VCaP (cell line): ENCODE measurements around the gene COG2.

Source experiments
- H3K27ac ChIP-seq: fragments of 450-650 bp; 2 replicates; pipeline ENCODE4 v1.5.1; 2017
- CTCF ChIP-seq: fragments of 450-650 bp; conservative IDR thresholded peaks from 2 replicates; pipeline ENCODE4 v1.5.1; 2017; ENCODE audit warnings: mild to moderate bottlenecking, moderate library complexity

Gene COG2, protein sequence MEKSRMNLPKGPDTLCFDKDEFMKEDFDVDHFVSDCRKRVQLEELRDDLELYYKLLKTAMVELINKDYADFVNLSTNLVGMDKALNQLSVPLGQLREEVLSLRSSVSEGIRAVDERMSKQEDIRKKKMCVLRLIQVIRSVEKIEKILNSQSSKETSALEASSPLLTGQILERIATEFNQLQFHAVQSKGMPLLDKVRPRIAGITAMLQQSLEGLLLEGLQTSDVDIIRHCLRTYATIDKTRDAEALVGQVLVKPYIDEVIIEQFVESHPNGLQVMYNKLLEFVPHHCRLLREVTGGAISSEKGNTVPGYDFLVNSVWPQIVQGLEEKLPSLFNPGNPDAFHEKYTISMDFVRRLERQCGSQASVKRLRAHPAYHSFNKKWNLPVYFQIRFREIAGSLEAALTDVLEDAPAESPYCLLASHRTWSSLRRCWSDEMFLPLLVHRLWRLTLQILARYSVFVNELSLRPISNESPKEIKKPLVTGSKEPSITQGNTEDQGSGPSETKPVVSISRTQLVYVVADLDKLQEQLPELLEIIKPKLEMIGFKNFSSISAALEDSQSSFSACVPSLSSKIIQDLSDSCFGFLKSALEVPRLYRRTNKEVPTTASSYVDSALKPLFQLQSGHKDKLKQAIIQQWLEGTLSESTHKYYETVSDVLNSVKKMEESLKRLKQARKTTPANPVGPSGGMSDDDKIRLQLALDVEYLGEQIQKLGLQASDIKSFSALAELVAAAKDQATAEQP

GRCh38 chr1:230642263-230642959 is at the start of gene COG2:
COG2 (plus strand) TSS chr1:230642481; CDS start chr1:230642607, 126 bp downstream.
- H3K27ac ChIP-seq = peak within 1 kb of the TSS; percentile 81
- TF ChIP-seq CTCF = peak; percentile 99

GRCh38 chr1:230592848-230593414 is 49.4 kb upstream of the COG2 start:
- TF ChIP-seq CTCF = no peak
- no peak overlapping the region for H3K27ac ChIP-seq

- no peak overlapping the region for H3K27ac ChIP-seq
- no peak for TF ChIP-seq CTCF
These were observed 48.0 kb upstream of the COG2 start for GRCh38 chr1:230594214-230594773.

GRCh38 chr1:230595181-230595580 is 47.1 kb upstream of the COG2 start:
- H3K27ac ChIP-seq = no peak overlapping the region
- TF ChIP-seq CTCF = no peak

GRCh38 chr1:230596306-230596705 is 46.0 kb upstream of the COG2 start:
- H3K27ac ChIP-seq = no peak overlapping the region
- TF ChIP-seq CTCF = no peak

DNA sequence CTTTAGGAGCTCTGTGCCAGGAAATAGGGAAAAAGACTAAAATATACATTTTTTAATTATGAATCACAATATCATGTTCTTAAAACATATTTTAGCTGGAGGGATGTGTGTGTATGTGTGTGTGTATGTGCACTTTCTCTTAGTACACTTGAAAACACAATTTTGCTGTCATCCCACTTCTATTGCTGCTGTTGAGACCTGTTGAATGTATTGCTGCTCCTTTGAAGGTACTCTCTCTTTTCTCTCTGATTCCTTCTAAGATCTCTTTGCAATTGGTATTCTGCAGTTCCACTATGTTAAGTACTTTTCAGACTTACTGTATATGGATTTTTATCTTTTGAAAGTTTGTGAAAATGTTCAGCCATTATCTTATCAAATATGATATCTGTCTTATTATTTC is 43.5 kb upstream of the COG2 start:
- no peak for TF ChIP-seq CTCF
- H3K27ac ChIP-seq = no peak overlapping the region
